HepG2 (cell line): Measurements from ENCODE around the gene VSIG2.

ENCODE experiments used
- CCAR2 ChIP-seq: fragments of 200-400 bp; formaldehyde crosslinking; optimal IDR thresholded peaks from 2 replicates; pipeline ENCODE3; 2018; ENCODE audit warnings: low read depth, mild to moderate bottlenecking, low read length, moderate library complexity
- EP300 ChIP-seq, 3 experiments: sonication (generic) in 1 of 3; formaldehyde crosslinking in 1 of 3; IDR thresholded peaks; 2 replicates each; pipeline versions ENCODE4 v1.5.1 to v1.6.1; 2011 to 2020; ENCODE audit warnings: low read depth in 2 of 3, low read length in 2 of 3, borderline replicate concordance in 1 of 3, improper control_type of control experiment in 1 of 3, mild to moderate bottlenecking in 1 of 3, missing genetic modification reagents in 1 of 3, moderate library complexity in 1 of 3
- EZH2 ChIP-seq: conservative IDR thresholded peaks from 2 replicates; pipeline ENCODE4 v1.6.1; 2012; ENCODE audit warnings: mild to moderate bottlenecking, low read depth, low read length, moderate library complexity
- TAF1 ChIP-seq: sonication (generic); formaldehyde crosslinking; IDR thresholded peaks from 2 replicates; pipeline ENCODE4 v1.4.0; 2020; ENCODE audit warnings: missing genetic modification reagents
- TP53 ChIP-seq: sonication (generic); formaldehyde crosslinking; conservative IDR thresholded peaks from 2 replicates; pipeline ENCODE4 v1.4.0; 2020; ENCODE audit warnings: missing genetic modification reagents
- TF ChIP-seq, protein P1 (sequence below): sonication (generic); formaldehyde crosslinking; IDR thresholded peaks from 2 replicates; pipeline ENCODE4 v1.8.0; 2022; ENCODE audit warnings: mild to moderate bottlenecking, missing genetic modification reagents, borderline replicate concordance
- TF ChIP-seq, protein P2 (sequence below): sonication (generic); formaldehyde crosslinking; IDR thresholded peaks from 2 replicates; pipeline ENCODE4 v1.5.0; 2020; ENCODE audit warnings: mild to moderate bottlenecking, missing genetic modification reagents, moderate library complexity

DNA sequence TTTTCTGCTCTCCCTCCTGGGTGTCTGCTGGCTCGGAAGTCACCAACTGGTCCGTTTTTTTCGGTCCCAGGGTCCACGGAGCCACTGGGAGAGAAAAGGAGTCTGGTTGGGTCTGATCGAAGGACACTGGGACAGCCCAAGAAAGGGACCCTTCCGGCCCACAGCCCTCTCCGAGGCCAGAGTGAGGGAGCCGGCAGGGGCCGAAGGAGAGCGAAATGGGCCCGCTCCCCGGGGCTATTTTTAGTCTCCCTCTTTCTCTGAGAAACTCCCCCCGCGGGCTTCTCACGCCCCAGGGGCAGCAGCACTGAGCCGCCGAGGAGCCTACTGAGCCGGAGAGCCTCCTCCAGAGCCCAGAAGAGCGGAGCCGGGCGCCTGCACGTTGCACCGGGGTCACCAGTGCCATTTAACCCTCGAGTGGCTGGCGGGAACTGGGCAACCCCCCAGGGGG, 8.2 kb upstream of the VSIG2 start:
- TF ChIP-seq TAF1 (no peak), EZH2 (no peak), TP53 (CRISPR knock-in tag) (no peak), CCAR2 (no peak), EP300 (IDR thresholded peaks at IDR 0.05; ENCODE audit: low read depth in 2 of 2, low read length in 2 of 2) (no peak), EP300 (CRISPR knock-in tag; IDR thresholded peaks at IDR 0.05; ENCODE audit: borderline replicate concordance) (no peak)
- TF ChIP-seq, protein P1, sequence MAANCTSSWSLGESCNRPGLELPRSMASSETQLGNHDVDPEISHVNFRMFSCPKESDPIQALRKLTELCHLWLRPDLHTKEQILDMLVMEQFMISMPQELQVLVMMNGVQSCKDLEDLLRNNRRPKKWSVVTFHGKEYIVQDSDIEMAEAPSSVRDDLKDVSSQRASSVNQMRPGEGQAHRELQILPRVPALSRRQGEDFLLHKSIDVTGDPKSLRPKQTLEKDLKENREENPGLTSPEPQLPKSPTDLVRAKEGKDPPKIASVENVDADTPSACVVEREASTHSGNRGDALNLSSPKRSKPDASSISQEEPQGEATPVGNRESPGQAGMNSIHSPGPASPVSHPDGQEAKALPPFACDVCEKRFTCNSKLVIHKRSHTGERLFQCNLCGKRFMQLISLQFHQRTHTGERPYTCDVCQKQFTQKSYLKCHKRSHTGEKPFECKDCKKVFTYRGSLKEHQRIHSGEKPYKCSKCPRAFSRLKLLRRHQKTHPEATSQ (CRISPR knock-in tag), result no peak
- TF ChIP-seq, protein P2, sequence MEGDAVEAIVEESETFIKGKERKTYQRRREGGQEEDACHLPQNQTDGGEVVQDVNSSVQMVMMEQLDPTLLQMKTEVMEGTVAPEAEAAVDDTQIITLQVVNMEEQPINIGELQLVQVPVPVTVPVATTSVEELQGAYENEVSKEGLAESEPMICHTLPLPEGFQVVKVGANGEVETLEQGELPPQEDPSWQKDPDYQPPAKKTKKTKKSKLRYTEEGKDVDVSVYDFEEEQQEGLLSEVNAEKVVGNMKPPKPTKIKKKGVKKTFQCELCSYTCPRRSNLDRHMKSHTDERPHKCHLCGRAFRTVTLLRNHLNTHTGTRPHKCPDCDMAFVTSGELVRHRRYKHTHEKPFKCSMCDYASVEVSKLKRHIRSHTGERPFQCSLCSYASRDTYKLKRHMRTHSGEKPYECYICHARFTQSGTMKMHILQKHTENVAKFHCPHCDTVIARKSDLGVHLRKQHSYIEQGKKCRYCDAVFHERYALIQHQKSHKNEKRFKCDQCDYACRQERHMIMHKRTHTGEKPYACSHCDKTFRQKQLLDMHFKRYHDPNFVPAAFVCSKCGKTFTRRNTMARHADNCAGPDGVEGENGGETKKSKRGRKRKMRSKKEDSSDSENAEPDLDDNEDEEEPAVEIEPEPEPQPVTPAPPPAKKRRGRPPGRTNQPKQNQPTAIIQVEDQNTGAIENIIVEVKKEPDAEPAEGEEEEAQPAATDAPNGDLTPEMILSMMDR (CRISPR knock-in tag), result no peak
